H9 (cell line): ENCODE data around the gene SETD5. TPM values are rescaled to one million over a fixed set of nuclear protein-coding genes. Genes with fewer than 3 reads are reported as not detected.
A peak's percentile ranks its signal among the peaks of the same experiment; 100 is the strongest.

Experiments
- DNase-seq: peaks from one replicate; pipeline ENCODE4 v3.0.0-alpha.2; 2017
- H2AFZ ChIP-seq: one replicate; pipeline ENCODE4 v1.6.1; 2013; ENCODE audit warnings: mild to moderate bottlenecking, low read length, control low read depth, moderate library complexity
- H2AK5ac ChIP-seq: 2 replicates; pipeline ENCODE4 v1.6.1; 2013; ENCODE audit warnings: low read length, control low read depth, mixed read lengths; ENCODE audit not compliant: insufficient read length
- H2BK120ac ChIP-seq: one replicate; pipeline ENCODE4 v1.6.1; 2013; ENCODE audit warnings: low read depth, mild to moderate bottlenecking, low read length, control low read depth, inconsistent platforms; ENCODE audit not compliant: poor library complexity, severe bottlenecking
- H2BK12ac ChIP-seq: 2 replicates; pipeline ENCODE4 v1.6.1; 2013; ENCODE audit warnings: low read length, control low read depth, mixed read lengths, low read depth; ENCODE audit not compliant: insufficient read length
- H2BK15ac ChIP-seq: 2 replicates; pipeline ENCODE4 v1.6.1; 2013; ENCODE audit warnings: low read depth, low read length, control low read depth
- H2BK20ac ChIP-seq: one replicate; pipeline ENCODE4 v1.6.1; 2013; ENCODE audit warnings: low read depth, mild to moderate bottlenecking, low read length, control low read depth, inconsistent platforms; ENCODE audit not compliant: poor library complexity, severe bottlenecking
- H2BK5ac ChIP-seq: 2 replicates; pipeline ENCODE4 v1.6.1; 2013; ENCODE audit warnings: low read length, control low read depth, mixed read lengths; ENCODE audit not compliant: insufficient read length
- H3K14ac ChIP-seq: 2 replicates; pipeline ENCODE4 v1.6.1; 2013; ENCODE audit warnings: low read length, control low read depth; ENCODE audit not compliant: insufficient read depth
- H3K18ac ChIP-seq: 2 replicates; pipeline ENCODE4 v1.6.1; 2013; ENCODE audit warnings: low read depth, mild to moderate bottlenecking, mixed read lengths, low read length, control low read depth; ENCODE audit not compliant: insufficient read length
- H3K23ac ChIP-seq: 2 replicates; pipeline ENCODE4 v1.6.1; 2013; ENCODE audit warnings: low read length, control low read depth, mixed read lengths, low read depth; ENCODE audit not compliant: insufficient read length
- H3K23me2 ChIP-seq: 2 replicates; pipeline ENCODE4 v1.6.1; 2013; ENCODE audit warnings: low read depth, mild to moderate bottlenecking, mixed read lengths, low read length, control low read depth; ENCODE audit not compliant: insufficient read length, poor library complexity, severe bottlenecking
- H3K27ac ChIP-seq: 2 replicates; pipeline ENCODE4 v1.5.1; 2013; ENCODE audit warnings: low read length, control low read depth, mixed read lengths, low read depth; ENCODE audit not compliant: insufficient read length
- H3K27me3 ChIP-seq: 2 replicates; pipeline ENCODE4 v1.6.1; 2013; ENCODE audit warnings: low read length, control low read depth, inconsistent platforms; ENCODE audit not compliant: insufficient read depth
- H3K4ac ChIP-seq: 2 replicates; pipeline ENCODE4 v1.6.1; 2013; ENCODE audit warnings: low read depth, mild to moderate bottlenecking, control low read depth, inconsistent platforms, low read length, moderate library complexity
- H3K4me1 ChIP-seq: 2 replicates; pipeline ENCODE4 v1.6.1; 2013; ENCODE audit warnings: low read length, control low read depth, inconsistent platforms; ENCODE audit not compliant: insufficient read depth
- H3K4me2 ChIP-seq: 2 replicates; pipeline ENCODE4 v1.6.1; 2013; ENCODE audit warnings: low read length, control low read depth, mixed read lengths; ENCODE audit not compliant: insufficient read length, insufficient read depth
- H3K56ac ChIP-seq: 2 replicates; pipeline ENCODE4 v1.6.1; 2013; ENCODE audit warnings: low read depth, mild to moderate bottlenecking, mixed read lengths, low read length, control low read depth; ENCODE audit not compliant: insufficient read length
- H3K79me1 ChIP-seq: 2 replicates; pipeline ENCODE4 v1.6.1; 2013; ENCODE audit warnings: low read depth, mild to moderate bottlenecking, moderate library complexity, low read length, control low read depth, inconsistent platforms; ENCODE audit not compliant: insufficient read depth, poor library complexity, severe bottlenecking
- H3K79me2 ChIP-seq: 2 replicates; pipeline ENCODE4 v1.6.1; 2013; ENCODE audit warnings: low read length, control low read depth, inconsistent platforms; ENCODE audit not compliant: insufficient read depth
- H3K9ac ChIP-seq: 2 replicates; pipeline ENCODE4 v1.6.1; 2013; ENCODE audit warnings: low read length, control low read depth, mixed read lengths; ENCODE audit not compliant: insufficient read length; ENCODE audit errors: extremely low read depth
- H3K9me3 ChIP-seq: one replicate; pipeline ENCODE4 v1.6.1; 2013; ENCODE audit warnings: low read depth, low read length, inconsistent platforms; ENCODE audit not compliant: control insufficient read depth
- H3T11ph ChIP-seq: one replicate; pipeline ENCODE4 v1.6.1; 2013; ENCODE audit warnings: mild to moderate bottlenecking, low read length, control low read depth, inconsistent platforms
- H4K20me1 ChIP-seq: one replicate; pipeline ENCODE4 v1.6.1; 2013; ENCODE audit not compliant: control insufficient read depth, insufficient read length, insufficient read depth
- H4K5ac ChIP-seq: 2 replicates; pipeline ENCODE4 v1.6.1; 2013; ENCODE audit warnings: low read depth, mild to moderate bottlenecking, mixed read lengths, low read length, control low read depth; ENCODE audit not compliant: insufficient read length
- H4K8ac ChIP-seq: replicated peaks from 2 replicates; pipeline ENCODE4 v1.6.1; 2013; ENCODE audit warnings: low read length, control low read depth, mixed read lengths, low read depth; ENCODE audit not compliant: insufficient read length
- H4K91ac ChIP-seq: 2 replicates; pipeline ENCODE4 v1.6.1; 2013; ENCODE audit warnings: low read depth, mild to moderate bottlenecking, moderate library complexity, mixed read lengths, low read length, control low read depth; ENCODE audit not compliant: insufficient read length
- H3K27ac Mint-ChIP-seq, 3 experiments: 2 replicates in 2 of 3; 3 replicates in 1 of 3; pipeline ENCODE4 v1.8.0; 2020 to 2021; ENCODE audit warnings: mixed read lengths in 3 of 3, mild to moderate bottlenecking in 1 of 3, moderate library complexity in 1 of 3
- H3K27me3 Mint-ChIP-seq: 2 replicates; pipeline ENCODE4 v1.8.0; 2021; ENCODE audit warnings: low read depth, mild to moderate bottlenecking, moderate library complexity, mixed read lengths
- H3K36me3 Mint-ChIP-seq, 3 experiments: 2 replicates in 2 of 3; 3 replicates in 1 of 3; pipeline ENCODE4 v1.8.0; 2020 to 2021; ENCODE audit warnings: low read depth in 3 of 3, mixed read lengths in 3 of 3; ENCODE audit not compliant: insufficient read depth in 1 of 3
- H3K4me1 Mint-ChIP-seq, 2 experiments: 2 replicates each; pipeline ENCODE4 v1.8.0; 2020; ENCODE audit warnings: mixed read lengths in 2 of 2
- H3K4me3 Mint-ChIP-seq, 2 experiments: 2 replicates in 1 of 2; 3 replicates in 1 of 2; pipeline ENCODE4 v1.8.0; 2020 to 2021; ENCODE audit warnings: mild to moderate bottlenecking in 2 of 2, mixed read lengths in 2 of 2, moderate library complexity in 1 of 2
- H3K9me3 Mint-ChIP-seq, 2 experiments: 2 replicates in 1 of 2; 3 replicates in 1 of 2; pipeline ENCODE4 v1.8.0; 2020; ENCODE audit warnings: mild to moderate bottlenecking in 2 of 2, mixed read lengths in 2 of 2, moderate library complexity in 1 of 2
- WGBS: extraction: QIAGEN DNeasy Blood & Tissue Kit; methylation state at CpG from one replicate; pipeline ENCODE4 v1.1.7; 2013; ENCODE audit warnings: missing lambda C conversion rate, low lambda C conversion rate, mixed read lengths; ENCODE audit not compliant: insufficient read length; ENCODE audit errors: extremely low coverage; 5-methylcytosine and 5-hydroxymethylcytosine counted together
- total RNA-seq: library from RNA; stranded (reverse); gene quantifications from 2 replicates; pipeline ENCODE4 v1.2.1, GENCODE V29; 2021
- TF ChIP-seq, protein P1 (sequence below): fragments of 200-600 bp; sonication (generic); conservative IDR thresholded peaks from 3 replicates; pipeline ENCODE4 v1.8.0; 2021; ENCODE audit warnings: antibody characterized with exemption, mild to moderate bottlenecking

The SETD5 gene
- total RNA-seq, 1 experiment from 2014 or later: 207 TPM

DNA sequence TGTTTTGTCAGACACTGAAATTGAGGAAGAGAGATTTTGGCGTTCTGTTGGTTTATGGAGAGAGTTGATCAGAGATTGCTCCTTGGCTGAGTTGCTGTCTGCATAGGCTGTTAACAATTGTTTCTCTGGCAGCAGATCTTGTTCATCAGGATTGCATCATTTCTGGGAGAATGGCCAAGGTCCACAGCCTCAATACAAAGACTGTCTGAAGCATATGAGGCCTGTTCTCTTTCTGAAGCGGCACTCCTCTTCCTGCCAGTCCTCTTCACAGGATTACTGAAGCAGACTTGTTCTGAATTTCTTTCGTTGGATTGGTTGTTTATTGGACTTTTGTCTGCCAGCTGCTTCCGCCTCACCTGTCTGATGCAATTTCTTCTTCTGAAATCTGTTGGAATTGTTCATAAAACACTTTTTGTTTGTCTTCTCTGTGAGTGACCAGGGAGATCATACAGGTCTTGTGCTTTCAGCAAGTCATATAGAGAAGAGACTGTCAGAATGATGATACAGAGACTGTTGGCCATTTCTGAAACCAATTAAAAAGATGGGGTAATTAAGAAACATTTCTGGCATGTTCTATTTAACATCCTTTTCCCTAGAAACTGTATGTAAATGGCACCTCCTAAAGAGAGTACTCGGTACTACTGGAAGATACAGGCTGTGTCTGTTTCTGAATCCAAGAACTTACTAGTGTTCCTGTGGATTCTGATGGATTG, 25.5 kb downstream of the SETD5 start:
- no peak overlapping the region for H2BK20ac ChIP-seq
- peaks cover 28% of the 10 kb centered on the region; the same call in 1 of the 2 replicates for H3K79me2 ChIP-seq
- Mint-ChIP-seq H3K9me3 (no peaks in the 10 kb centered on the region), H3K27ac (peak overlapping the region; percentile 91 to 96 (median 96)), H3K4me3 (peak overlapping the region in 1 of 2 experiments; percentile 27; a peak in 2 of 5 replicates), H3K36me3 (peaks cover 14 to 39% (median 38%) of the 10 kb centered on the region in 3 experiments; a peak in 6 of 7 replicates), H3K27me3 (no peaks in the 10 kb centered on the region), H3K4me1 (peaks cover 15 to 20% of the 10 kb centered on the region in 2 experiments)
- no peak overlapping the region for H4K8ac ChIP-seq
- no peak overlapping the region; the same call in 1 of the 2 replicates for H3K4ac ChIP-seq
- H3K9me3 ChIP-seq: no peaks in the 10 kb centered on the region
- H3T11ph ChIP-seq: peak overlapping the region; percentile 20
- H3K79me1 ChIP-seq: peaks cover 4% of the 10 kb centered on the region
- no peak overlapping the region for H3K23ac ChIP-seq
- no peaks in the 10 kb centered on the region for H4K20me1 ChIP-seq
- H3K4me1 ChIP-seq: peaks cover 5% of the 10 kb centered on the region
- H2AK5ac ChIP-seq: no peak overlapping the region
- peak overlapping the region; percentile 43 for H3K27ac ChIP-seq
- peak overlapping the region; percentile 2; the same call in 1 of the 2 replicates for H3K14ac ChIP-seq
- H4K91ac ChIP-seq: no peak overlapping the region
- H2AFZ ChIP-seq: no peak overlapping the region
- no peaks in the 10 kb centered on the region for H3K23me2 ChIP-seq
- peak overlapping the region; percentile 1 for H3K9ac ChIP-seq
- no CpG with 5 or more reads among the region's 5 CpGs for WGBS
- H4K5ac ChIP-seq: no peak overlapping the region
- no peak overlapping the region for H2BK120ac ChIP-seq
- H3K18ac ChIP-seq: no peak overlapping the region
- no peaks in the 10 kb centered on the region for H3K27me3 ChIP-seq
- H2BK5ac ChIP-seq: peak overlapping the region; percentile 6
- no peak overlapping the region for H3K4me2 ChIP-seq
- no peak overlapping the region for H3K56ac ChIP-seq
- DNase-seq: peak; percentile 36
- TF ChIP-seq, protein P1, sequence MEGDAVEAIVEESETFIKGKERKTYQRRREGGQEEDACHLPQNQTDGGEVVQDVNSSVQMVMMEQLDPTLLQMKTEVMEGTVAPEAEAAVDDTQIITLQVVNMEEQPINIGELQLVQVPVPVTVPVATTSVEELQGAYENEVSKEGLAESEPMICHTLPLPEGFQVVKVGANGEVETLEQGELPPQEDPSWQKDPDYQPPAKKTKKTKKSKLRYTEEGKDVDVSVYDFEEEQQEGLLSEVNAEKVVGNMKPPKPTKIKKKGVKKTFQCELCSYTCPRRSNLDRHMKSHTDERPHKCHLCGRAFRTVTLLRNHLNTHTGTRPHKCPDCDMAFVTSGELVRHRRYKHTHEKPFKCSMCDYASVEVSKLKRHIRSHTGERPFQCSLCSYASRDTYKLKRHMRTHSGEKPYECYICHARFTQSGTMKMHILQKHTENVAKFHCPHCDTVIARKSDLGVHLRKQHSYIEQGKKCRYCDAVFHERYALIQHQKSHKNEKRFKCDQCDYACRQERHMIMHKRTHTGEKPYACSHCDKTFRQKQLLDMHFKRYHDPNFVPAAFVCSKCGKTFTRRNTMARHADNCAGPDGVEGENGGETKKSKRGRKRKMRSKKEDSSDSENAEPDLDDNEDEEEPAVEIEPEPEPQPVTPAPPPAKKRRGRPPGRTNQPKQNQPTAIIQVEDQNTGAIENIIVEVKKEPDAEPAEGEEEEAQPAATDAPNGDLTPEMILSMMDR: peak; percentile 70
- H2BK15ac ChIP-seq: no peak overlapping the region
- H2BK12ac ChIP-seq: no peak overlapping the region
